ENCODE results near the gene THSD4. TPM values are rescaled to one million over a fixed set of nuclear protein-coding genes. Genes with fewer than 3 reads are reported as not detected.

Gene THSD4
- total and polyA plus RNA-seq, 9 of the 15 experiments (the other 6 are each of a cell fraction or from before 2014, with no cell fraction given), result 0.04 TPM; not detected in 5

GRCh38 chr15:71707230-71708050, 592.2 kb downstream of the THSD4 start:
- H3K36me3 ChIP-seq (ENCODE audit: control insufficient read depth, insufficient read depth, low read length), result no peaks in the 10 kb centered on the region
- no peaks in the 10 kb centered on the region for H3K79me2 ChIP-seq (ENCODE audit: control insufficient read depth, insufficient read depth, low read length)
- no peaks in the 10 kb centered on the region; the same call in 1 of the 2 replicates for H4K20me1 ChIP-seq (replicated peaks; ENCODE audit: control insufficient read depth, insufficient read depth, low read length)
- POLR2A ChIA-PET, result interaction anchor here (0.7 kb wide), 1 partner anchor 1079 kb away, joined by 3 read pairs; no protein-coding TSS in a partner anchor
- no peaks in the 10 kb centered on the region for H3K9me3 ChIP-seq (replicated peaks; ENCODE audit: control insufficient read depth, insufficient read depth, low read depth, low read length)
- H3K4me3 ChIP-seq, result no peak overlapping the region
- peaks cover 2 to 6% of the 10 kb centered on the region in 2 experiments; a peak in 2 of 5 replicates for H3K27me3 ChIP-seq (ENCODE audit: control insufficient read depth in 2 of 2, insufficient read depth in 2 of 2, low read length in 2 of 2)
- in situ Hi-C loops (cut with MboI) (no loop called here), intact Hi-C loops (cut with micrococcal nuclease) (no loop called here)
- TF ChIP-seq TCFL5 (CRISPR knock-in tag; conservative IDR thresholded peaks at IDR 0.05) (no peak), ZZZ3 (IDR thresholded peaks at IDR 0.05) (no peak), NR1H2 (CRISPR knock-in tag; IDR thresholded peaks at IDR 0.05) (no peak), STAT6 (CRISPR knock-in tag; IDR thresholded peaks at IDR 0.05) (no peak), ZBTB7A (IDR thresholded peaks at IDR 0.05; ENCODE audit: borderline replicate concordance, control insufficient read depth, low read depth, low read length) (no peak), POLR2AphosphoS5 (IDR thresholded peaks at IDR 0.05; ENCODE audit: control insufficient read depth, insufficient read depth, low read depth, low read length) (no peak), POLR2B (IDR thresholded peaks at IDR 0.05; ENCODE audit: low read depth, partially characterized antibody) (no peak), POLR2H (tag; IDR thresholded peaks at IDR 0.05; ENCODE audit: low read depth) (no peak), FOXJ2 (tag; IDR thresholded peaks at IDR 0.05) (no peak), ZNF707 (CRISPR knock-in tag; conservative IDR thresholded peaks at IDR 0.05) (no peak), SIX5 (IDR thresholded peaks at IDR 0.05; ENCODE audit: borderline replicate concordance in 1 of 2, insufficient read depth in 1 of 2, low read depth in 1 of 2, low read length in 2 of 2) (no peak), RBBP5 (IDR thresholded peaks at IDR 0.05; ENCODE audit: borderline replicate concordance, insufficient read depth, low read length, poor library complexity, severe bottlenecking) (no peak), TEAD2 (tag; IDR thresholded peaks at IDR 0.05) (no peak), GTF2A2 (tag; IDR thresholded peaks at IDR 0.05) (no peak), NR4A1 (CRISPR knock-in tag; IDR thresholded peaks at IDR 0.05) (no peak), NR4A1 (tag; IDR thresholded peaks at IDR 0.05) (no peak), ZNF212 (CRISPR knock-in tag; IDR thresholded peaks at IDR 0.05) (no peak), CTBP1 (IDR thresholded peaks at IDR 0.05; ENCODE audit: borderline replicate concordance) (no peak)
- CTCF ChIA-PET (ENCODE audit: low intra/inter-chr PET ratio), result no interaction called here
- WGBS (ENCODE audit: insufficient coverage, low coverage, missing lambda C conversion rate), result 0% methylated on average over 5 of the region's 5 CpGs
- H3K27ac ChIP-seq (ENCODE audit: extremely low read depth, low read depth, low read length), result no peak overlapping the region
- no TSS peak for BruUV-seq (replicated peaks)
- FAIRE-seq (no peak), ATAC-seq (no peak), DNase-seq (ENCODE audit: extremely low read depth in 1 of 4, low spot score in 3 of 4) (no peak)
- H3K9ac ChIP-seq (ENCODE audit: insufficient read depth in 1 of 2, low read depth in 2 of 2, low read length in 2 of 2), result no peak overlapping the region
- H3K4me2 ChIP-seq (ENCODE audit: insufficient read depth, low read length), result no peak overlapping the region
- no peak overlapping the region for H2AFZ ChIP-seq (ENCODE audit: low read depth, low read length)
- H3K4me1 ChIP-seq (replicated peaks in 1 of 2; ENCODE audit: control insufficient read depth in 2 of 2, insufficient read depth in 2 of 2, low read length in 2 of 2), result no peaks in the 10 kb centered on the region
- H3K9me1 ChIP-seq (ENCODE audit: control insufficient read depth, insufficient read depth, low read length), result no peaks in the 10 kb centered on the region
